Suprapubic skin (tissue), 4 donors: ENCODE results near the gene ITPKA. TPM values are rescaled to one million over a fixed set of nuclear protein-coding genes. Genes with fewer than 3 reads are reported as not detected.

Experiments
- DNase-seq, 2 donors: peaks; one replicate each; pipeline ENCODE4 v3.0.0-alpha.2; 2019; ENCODE audit warnings: low spot score in 2 of 2
- H3K27ac ChIP-seq: fragments of 200-600 bp; sonication (generic); one replicate; pipeline ENCODE4 v1.5.1; 2019
- H3K27me3 ChIP-seq: fragments of 200-600 bp; sonication (generic); one replicate; pipeline ENCODE4 v1.5.1; 2019
- H3K36me3 ChIP-seq: fragments of 200-600 bp; sonication (generic); one replicate; pipeline ENCODE4 v1.5.1; 2019
- H3K4me1 ChIP-seq: fragments of 200-600 bp; sonication (generic); one replicate; pipeline ENCODE4 v1.5.1; 2019
- H3K4me3 ChIP-seq: fragments of 200-600 bp; sonication (generic); one replicate; pipeline ENCODE4 v1.5.1; 2019; ENCODE audit warnings: mild to moderate bottlenecking
- H3K9me3 ChIP-seq: fragments of 200-600 bp; sonication (generic); one replicate; pipeline ENCODE4 v1.5.1; 2019
- EP300 ChIP-seq: sonication (generic); formaldehyde crosslinking; IDR thresholded peaks from one replicate; pipeline ENCODE4 v1.6.1; 2017; ENCODE audit warnings: antibody characterized with exemption
- POLR2A ChIP-seq, 2 donors: fragments of 450-650 bp; IDR thresholded peaks; one replicate each; pipeline ENCODE4 v1.6.1; 2017; ENCODE audit warnings: antibody characterized with exemption in 2 of 2, mild to moderate bottlenecking in 2 of 2, moderate library complexity in 2 of 2
- POLR2AphosphoS5 ChIP-seq, 3 donors: sonication (generic); formaldehyde crosslinking; IDR thresholded peaks; one replicate each; pipeline ENCODE4 v1.6.1; 2017; ENCODE audit warnings: antibody characterized with exemption in 3 of 3
- WGBS: methylation state at CpG from one replicate; pipeline ENCODE4 v1.1.5; 2018; 5-methylcytosine and 5-hydroxymethylcytosine counted together
- total RNA-seq, 4 donors: library from RNA; depleted of rRNA; stranded (reverse); fragments of >200 nt; gene quantifications; one replicate each; pipeline ENCODE4 v1.1.0, GENCODE V29; 2016
- TF ChIP-seq, protein P1 (sequence below), 2 donors: fragments of 200-600 bp in 1 of 2; fragments of 450-650 bp in 1 of 2; sonication (generic) in 1 of 2; IDR thresholded peaks; one replicate each; pipeline ENCODE4 v1.5.1; 2016 to 2019; ENCODE audit warnings: antibody characterized with exemption in 2 of 2, mild to moderate bottlenecking in 1 of 2, moderate library complexity in 1 of 2

Gene ITPKA
- total RNA-seq, 4 donors from 2014 or later = 0.30 to 1.5 TPM; not detected in 2

DNA sequence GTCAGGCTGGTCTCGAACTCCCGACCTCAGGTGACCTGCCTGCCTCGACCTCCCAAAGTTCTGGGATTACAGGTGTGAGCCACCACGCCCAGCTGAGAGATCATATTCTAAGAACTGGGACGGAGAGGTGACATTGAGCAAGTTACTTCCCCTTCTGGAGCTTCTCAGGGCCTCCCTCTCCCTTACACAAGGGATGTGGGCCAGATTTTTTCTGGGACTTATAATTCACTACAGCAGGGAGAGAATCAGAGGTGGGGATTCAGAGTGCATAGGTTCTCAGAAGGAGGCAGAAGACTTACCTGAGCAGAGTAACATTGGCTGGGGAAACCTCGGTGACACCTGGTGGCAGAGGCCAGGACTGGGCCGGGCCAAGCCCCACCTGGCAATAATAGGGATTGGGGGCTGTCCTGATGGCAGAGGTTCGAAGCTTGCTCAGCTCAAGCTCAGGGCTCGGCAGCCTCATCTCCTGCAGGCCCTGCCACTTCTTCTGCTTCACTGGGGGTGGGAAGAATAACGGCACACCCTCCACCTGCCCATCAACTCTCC lies 13.2 kb downstream of the ITPKA start:
- no peaks in the 10 kb centered on the region for H3K36me3 ChIP-seq
- no peaks in the 10 kb centered on the region for H3K9me3 ChIP-seq
- no peak overlapping the region for H3K4me3 ChIP-seq
- WGBS = 77% methylated on average over 8 of the region's 10 CpGs
- peaks cover 49% of the 10 kb centered on the region for H3K27me3 ChIP-seq
- DNase-seq = no peak
- H3K4me1 ChIP-seq = peaks cover 32% of the 10 kb centered on the region
- TF ChIP-seq, protein P1, sequence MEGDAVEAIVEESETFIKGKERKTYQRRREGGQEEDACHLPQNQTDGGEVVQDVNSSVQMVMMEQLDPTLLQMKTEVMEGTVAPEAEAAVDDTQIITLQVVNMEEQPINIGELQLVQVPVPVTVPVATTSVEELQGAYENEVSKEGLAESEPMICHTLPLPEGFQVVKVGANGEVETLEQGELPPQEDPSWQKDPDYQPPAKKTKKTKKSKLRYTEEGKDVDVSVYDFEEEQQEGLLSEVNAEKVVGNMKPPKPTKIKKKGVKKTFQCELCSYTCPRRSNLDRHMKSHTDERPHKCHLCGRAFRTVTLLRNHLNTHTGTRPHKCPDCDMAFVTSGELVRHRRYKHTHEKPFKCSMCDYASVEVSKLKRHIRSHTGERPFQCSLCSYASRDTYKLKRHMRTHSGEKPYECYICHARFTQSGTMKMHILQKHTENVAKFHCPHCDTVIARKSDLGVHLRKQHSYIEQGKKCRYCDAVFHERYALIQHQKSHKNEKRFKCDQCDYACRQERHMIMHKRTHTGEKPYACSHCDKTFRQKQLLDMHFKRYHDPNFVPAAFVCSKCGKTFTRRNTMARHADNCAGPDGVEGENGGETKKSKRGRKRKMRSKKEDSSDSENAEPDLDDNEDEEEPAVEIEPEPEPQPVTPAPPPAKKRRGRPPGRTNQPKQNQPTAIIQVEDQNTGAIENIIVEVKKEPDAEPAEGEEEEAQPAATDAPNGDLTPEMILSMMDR (IDR thresholded peaks at IDR 0.05) = no peak
- no peak for TF ChIP-seq POLR2A (IDR thresholded peaks at IDR 0.05)
- TF ChIP-seq POLR2AphosphoS5 (IDR thresholded peaks at IDR 0.05) = no peak
- no peak for TF ChIP-seq EP300
- H3K27ac ChIP-seq = no peak overlapping the region

DNA sequence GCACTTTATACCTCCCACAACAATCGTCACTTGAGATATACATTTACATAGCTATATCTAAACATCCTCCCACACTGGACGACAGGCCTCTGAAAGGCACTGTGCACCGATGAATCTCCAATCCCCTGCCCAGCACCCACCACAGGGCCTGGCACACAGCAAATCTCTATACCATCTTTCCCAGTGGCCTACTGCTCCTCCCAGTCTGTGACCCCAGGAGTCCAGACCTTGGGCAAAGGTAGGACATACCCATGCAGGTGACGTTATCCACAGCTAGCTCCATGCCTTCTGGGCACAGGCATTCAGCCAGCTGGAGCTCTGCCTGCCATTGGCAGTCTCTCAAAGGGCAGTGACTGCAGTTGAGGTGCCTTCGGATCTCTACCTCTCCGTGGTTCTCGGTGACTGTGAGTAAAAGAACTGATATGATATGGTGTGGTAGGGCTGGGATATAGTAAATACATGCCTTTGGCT lies 14.2 kb downstream of the ITPKA start:
- H3K4me3 ChIP-seq = no peak overlapping the region
- H3K4me1 ChIP-seq = peaks cover 32% of the 10 kb centered on the region
- no peaks in the 10 kb centered on the region for H3K36me3 ChIP-seq
- 55% methylated on average over 7 of the region's 7 CpGs for WGBS
- no peak for DNase-seq
- H3K9me3 ChIP-seq = no peaks in the 10 kb centered on the region
- peaks cover 49% of the 10 kb centered on the region for H3K27me3 ChIP-seq
- no peak for TF ChIP-seq EP300
- TF ChIP-seq, protein P1 (IDR thresholded peaks at IDR 0.05) = no peak
- TF ChIP-seq POLR2AphosphoS5 (IDR thresholded peaks at IDR 0.05) = no peak
- no peak overlapping the region for H3K27ac ChIP-seq

DNA sequence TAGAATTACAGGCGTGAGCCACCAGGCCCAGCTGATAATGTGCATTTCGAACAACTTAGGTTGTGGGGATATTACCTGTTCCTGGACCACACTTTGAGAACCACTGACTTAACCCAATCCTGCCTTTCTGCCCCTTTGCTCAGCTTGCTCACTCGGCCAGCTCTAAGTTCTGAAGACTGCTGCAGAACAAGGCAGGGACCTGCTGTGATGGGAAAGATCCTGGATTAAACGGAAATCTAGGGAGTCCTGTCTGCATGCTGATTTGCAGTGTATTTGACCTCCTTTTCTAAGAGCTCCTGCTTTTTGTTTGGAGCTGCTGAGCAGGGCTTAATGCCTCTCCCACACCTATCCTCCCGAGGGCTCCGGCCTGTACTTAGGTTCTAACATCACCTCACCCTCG lies 17.1 kb downstream of the ITPKA start:
- H3K4me1 ChIP-seq = peaks cover 32% of the 10 kb centered on the region
- no peaks in the 10 kb centered on the region for H3K36me3 ChIP-seq
- DNase-seq = no peak
- TF ChIP-seq POLR2A (IDR thresholded peaks at IDR 0.05) (no peak), POLR2AphosphoS5 (IDR thresholded peaks at IDR 0.05) (no peak), EP300 (no peak)
- TF ChIP-seq, protein P1 (IDR thresholded peaks at IDR 0.05) = no peak
- no peaks in the 10 kb centered on the region for H3K9me3 ChIP-seq
- H3K4me3 ChIP-seq = no peak overlapping the region
- no peak overlapping the region for H3K27ac ChIP-seq
- H3K27me3 ChIP-seq = peaks cover 40% of the 10 kb centered on the region
- 82% methylated on average over 6 of the region's 7 CpGs for WGBS

DNA sequence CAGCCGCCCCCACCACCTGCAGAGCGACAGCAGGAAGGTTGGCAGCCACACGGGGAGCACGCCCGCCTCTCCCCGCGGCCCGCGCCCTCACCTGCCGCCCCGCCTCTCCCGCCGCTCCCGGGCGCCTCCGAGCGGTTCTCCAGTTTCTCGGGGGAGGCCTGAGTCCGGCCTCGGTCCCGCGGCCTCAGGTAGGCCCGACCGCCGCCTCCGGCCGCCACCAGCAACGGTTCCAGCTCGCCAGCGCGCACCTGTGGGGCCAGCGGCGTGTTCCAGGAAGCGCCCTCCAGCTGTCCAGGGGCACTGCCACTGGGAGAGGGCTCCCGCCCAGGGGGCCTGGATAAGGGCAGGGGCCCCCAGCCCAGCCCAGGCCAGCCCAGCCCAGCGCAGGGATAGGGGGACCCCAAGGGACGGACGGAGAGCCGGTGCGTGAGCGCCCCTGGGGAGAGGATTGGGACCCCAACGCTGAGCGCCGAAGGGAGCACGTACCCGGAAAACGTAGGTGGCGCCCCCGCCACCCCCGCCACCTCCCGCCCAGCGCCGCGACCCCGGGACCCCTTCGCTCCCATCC lies 17.7 kb downstream of the ITPKA start:
- 10% methylated on average over 6 of the region's 56 CpGs for WGBS
- no peak for DNase-seq
- H3K4me3 ChIP-seq = peak overlapping the region; percentile 48
- H3K27ac ChIP-seq = no peak overlapping the region
- TF ChIP-seq, protein P1 (IDR thresholded peaks at IDR 0.05) = no peak
- TF ChIP-seq POLR2AphosphoS5 (IDR thresholded peaks at IDR 0.05) (no peak), POLR2A (IDR thresholded peaks at IDR 0.05) (no peak), EP300 (no peak)
- no peaks in the 10 kb centered on the region for H3K9me3 ChIP-seq
- peaks cover 40% of the 10 kb centered on the region for H3K27me3 ChIP-seq
- no peaks in the 10 kb centered on the region for H3K36me3 ChIP-seq
- H3K4me1 ChIP-seq = peaks cover 32% of the 10 kb centered on the region

DNA sequence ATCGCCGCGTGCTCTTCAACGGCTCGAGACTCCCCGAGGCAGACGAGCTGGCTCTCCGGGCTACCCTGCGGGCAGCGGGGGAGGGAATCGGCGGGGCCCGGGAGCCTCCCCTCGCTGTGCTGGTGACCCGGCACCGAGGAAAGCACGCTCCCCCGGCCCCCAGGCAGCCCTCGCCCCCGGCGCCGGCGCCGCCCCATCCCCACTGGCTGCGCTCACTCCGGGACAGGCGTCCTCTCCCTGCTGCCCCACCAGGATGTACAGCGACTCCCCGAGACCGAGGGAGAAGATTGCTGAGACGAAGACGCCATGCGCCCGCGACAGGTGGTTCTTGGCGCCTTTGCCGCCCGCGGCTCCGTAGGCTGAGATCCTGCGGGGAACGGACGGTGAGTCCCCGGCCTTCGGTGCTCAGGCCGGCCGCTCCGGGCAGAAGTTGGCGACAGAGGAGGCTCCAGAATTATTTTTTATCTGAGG lies 18.3 kb downstream of the ITPKA start:
- Histone ChIP-seq H3K27me3 (peaks cover 40% of the 10 kb centered on the region), H3K27ac (no peak overlapping the region), H3K9me3 (no peaks in the 10 kb centered on the region), H3K4me1 (peaks cover 32% of the 10 kb centered on the region), H3K36me3 (no peaks in the 10 kb centered on the region), H3K4me3 (peak overlapping the region; percentile 48)
- no peak for TF ChIP-seq EP300
- TF ChIP-seq POLR2AphosphoS5 (IDR thresholded peaks at IDR 0.05) = no peak
- TF ChIP-seq POLR2A (IDR thresholded peaks at IDR 0.05) = no peak
- TF ChIP-seq, protein P1 (IDR thresholded peaks at IDR 0.05) = no peak
- DNase-seq = no peak
- WGBS = 0% methylated on average over 3 of the region's 49 CpGs
